Measurements from ENCODE around the gene TDRD3. TPM values are rescaled to one million over a fixed set of nuclear protein-coding genes. Genes with fewer than 3 reads are reported as not detected.

The TDRD3 gene
- total and polyA plus RNA-seq, 2 donors (not counting 1 experiment from before 2014, with no cell fraction given): 5.6 to 23.7 TPM

DNA sequence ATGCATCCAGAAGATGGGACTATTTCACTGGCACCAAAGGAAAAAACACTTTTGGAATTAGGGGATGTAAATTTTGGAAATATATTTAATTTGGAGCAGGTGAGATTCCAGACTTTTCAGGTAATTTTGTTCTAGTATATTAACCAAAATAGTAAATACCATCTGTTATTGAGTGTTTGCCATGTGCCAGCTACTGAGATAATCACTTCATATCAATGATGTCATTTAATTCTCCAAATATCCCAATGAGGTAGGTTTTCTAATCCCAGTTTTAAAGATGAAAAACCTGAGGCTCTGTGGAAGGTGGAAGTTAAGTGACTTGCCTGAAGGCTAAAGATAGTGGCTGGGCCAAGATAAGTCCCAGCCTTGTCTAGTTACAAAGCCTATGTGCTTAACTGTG lies 95.2 kb downstream of the TDRD3 start:
- H3K36me3 ChIP-seq (replicated peaks in 1 of 2; ENCODE audit: control extremely low read depth in 1 of 2, control insufficient read depth in 1 of 2, extremely low read depth in 1 of 2, insufficient read depth in 2 of 2, low read length in 1 of 2): peaks cover 5 to 17% of the 10 kb centered on the region in 2 experiments
- no peaks in the 10 kb centered on the region for H3K27me3 ChIP-seq (replicated peaks in 1 of 4; ENCODE audit: control extremely low read depth in 1 of 4, control insufficient read depth in 3 of 4, insufficient read depth in 4 of 4, low read length in 3 of 4)
- TF ChIP-seq, protein P1, sequence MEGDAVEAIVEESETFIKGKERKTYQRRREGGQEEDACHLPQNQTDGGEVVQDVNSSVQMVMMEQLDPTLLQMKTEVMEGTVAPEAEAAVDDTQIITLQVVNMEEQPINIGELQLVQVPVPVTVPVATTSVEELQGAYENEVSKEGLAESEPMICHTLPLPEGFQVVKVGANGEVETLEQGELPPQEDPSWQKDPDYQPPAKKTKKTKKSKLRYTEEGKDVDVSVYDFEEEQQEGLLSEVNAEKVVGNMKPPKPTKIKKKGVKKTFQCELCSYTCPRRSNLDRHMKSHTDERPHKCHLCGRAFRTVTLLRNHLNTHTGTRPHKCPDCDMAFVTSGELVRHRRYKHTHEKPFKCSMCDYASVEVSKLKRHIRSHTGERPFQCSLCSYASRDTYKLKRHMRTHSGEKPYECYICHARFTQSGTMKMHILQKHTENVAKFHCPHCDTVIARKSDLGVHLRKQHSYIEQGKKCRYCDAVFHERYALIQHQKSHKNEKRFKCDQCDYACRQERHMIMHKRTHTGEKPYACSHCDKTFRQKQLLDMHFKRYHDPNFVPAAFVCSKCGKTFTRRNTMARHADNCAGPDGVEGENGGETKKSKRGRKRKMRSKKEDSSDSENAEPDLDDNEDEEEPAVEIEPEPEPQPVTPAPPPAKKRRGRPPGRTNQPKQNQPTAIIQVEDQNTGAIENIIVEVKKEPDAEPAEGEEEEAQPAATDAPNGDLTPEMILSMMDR (IDR thresholded peaks at IDR 0.05): no peak
- no peak for TF ChIP-seq EZH2 (IDR thresholded peaks at IDR 0.05; ENCODE audit: borderline replicate concordance, insufficient read depth, low read depth, low read length, poor library complexity, severe bottlenecking)
- CTCF ChIA-PET: interaction anchor here (1.2 kb wide), 1 partner anchor 30 kb away, joined by 5 read pairs; no protein-coding TSS in a partner anchor
- no peak overlapping the region for H2AFZ ChIP-seq (ENCODE audit: insufficient read depth, low read depth, low read length, poor library complexity, severe bottlenecking)
- no peaks in the 10 kb centered on the region for H4K20me1 ChIP-seq (ENCODE audit: control insufficient read depth, insufficient read depth, low read length, poor library complexity, severe bottlenecking)
- DNase-seq (no peak), ATAC-seq (ENCODE audit: low read depth) (no peak)
- intact Hi-C loops (cut with micrococcal nuclease): no loop called here
- no peak overlapping the region for H3K9ac ChIP-seq (ENCODE audit: low read length)
- H3K4me1 Mint-ChIP-seq: no peaks in the 10 kb centered on the region
- no peaks in the 10 kb centered on the region for H3K4me1 ChIP-seq (ENCODE audit: control insufficient read depth in 2 of 2, insufficient read depth in 2 of 2, low read length in 2 of 2)
- no peaks in the 10 kb centered on the region for H3K27me3 Mint-ChIP-seq
- H3K4me3 Mint-ChIP-seq: no peak overlapping the region
- H3K27ac Mint-ChIP-seq: no peak overlapping the region
- no peaks in the 10 kb centered on the region for H3K79me2 ChIP-seq (ENCODE audit: control insufficient read depth, insufficient read depth, low read length)
- H3K4me2 ChIP-seq (replicated peaks; ENCODE audit: low read depth, low read length, poor library complexity, severe bottlenecking): no peak overlapping the region
- H3K27ac ChIP-seq (ENCODE audit: low read length in 2 of 2): no peak overlapping the region
- H3K9me3 Mint-ChIP-seq (ENCODE audit: insufficient read depth): no peaks in the 10 kb centered on the region
- H3K9me3 ChIP-seq (ENCODE audit: control extremely low read depth in 1 of 3, control insufficient read depth in 2 of 3, insufficient read depth in 1 of 3, low read length in 2 of 3): peaks cover 0 to 10% (median 2%) of the 10 kb centered on the region in 3 donors
- H3K4me3 ChIP-seq (ENCODE audit: control extremely low read depth in 1 of 5, extremely low read depth in 1 of 5, insufficient read depth in 1 of 5, low read depth in 2 of 5, low read length in 4 of 5): no peak overlapping the region
- POLR2A ChIA-PET: no interaction called here

DNA sequence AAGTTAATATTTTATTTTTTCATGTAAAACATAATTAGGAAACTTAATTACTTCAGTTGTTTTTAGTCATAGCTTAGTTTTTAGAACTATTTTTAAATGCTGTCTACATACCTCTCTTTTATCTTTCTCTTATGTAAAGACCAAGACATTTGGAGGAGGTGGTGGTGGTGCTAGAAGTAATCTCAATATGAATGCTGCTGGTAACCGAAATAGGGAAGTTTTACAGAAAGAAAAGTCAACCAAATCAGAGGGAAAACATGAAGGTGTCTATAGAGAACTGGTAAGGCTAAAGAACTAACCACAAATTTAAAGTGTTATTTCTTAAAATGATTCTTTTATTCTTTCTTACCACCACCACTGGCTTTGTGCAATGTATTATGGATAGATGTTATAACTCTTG lies 97.3 kb downstream of the TDRD3 start:
- DNase-seq (no peak), ATAC-seq (ENCODE audit: low read depth) (no peak)
- Histone ChIP-seq H3K4me2 (replicated peaks; ENCODE audit: low read depth, low read length, poor library complexity, severe bottlenecking) (no peak overlapping the region), H3K79me2 (ENCODE audit: control insufficient read depth, insufficient read depth, low read length) (no peaks in the 10 kb centered on the region), H3K9ac (ENCODE audit: low read length) (no peak overlapping the region), H2AFZ (ENCODE audit: insufficient read depth, low read depth, low read length, poor library complexity, severe bottlenecking) (no peak overlapping the region), H3K9me3 (ENCODE audit: control extremely low read depth in 1 of 3, control insufficient read depth in 2 of 3, insufficient read depth in 1 of 3, low read length in 2 of 3) (peaks cover 0 to 8% (median 0%) of the 10 kb centered on the region in 3 donors), H3K36me3 (replicated peaks in 1 of 2; ENCODE audit: control extremely low read depth in 1 of 2, control insufficient read depth in 1 of 2, extremely low read depth in 1 of 2, insufficient read depth in 2 of 2, low read length in 1 of 2) (peaks cover 0 to 17% of the 10 kb centered on the region in 2 experiments), H3K4me3 (ENCODE audit: control extremely low read depth in 1 of 5, extremely low read depth in 1 of 5, insufficient read depth in 1 of 5, low read depth in 2 of 5, low read length in 4 of 5) (no peak overlapping the region), H3K27me3 (replicated peaks in 1 of 4; ENCODE audit: control extremely low read depth in 1 of 4, control insufficient read depth in 3 of 4, insufficient read depth in 4 of 4, low read length in 3 of 4) (no peaks in the 10 kb centered on the region), H4K20me1 (ENCODE audit: control insufficient read depth, insufficient read depth, low read length, poor library complexity, severe bottlenecking) (no peaks in the 10 kb centered on the region), H3K4me1 (ENCODE audit: control insufficient read depth in 2 of 2, insufficient read depth in 2 of 2, low read length in 2 of 2) (no peaks in the 10 kb centered on the region), H3K27ac (ENCODE audit: low read length in 2 of 2) (no peak overlapping the region)
- Mint-ChIP-seq H3K9me3 (ENCODE audit: insufficient read depth) (peaks cover under 1% of the 10 kb centered on the region), H3K27me3 (no peaks in the 10 kb centered on the region), H3K4me1 (no peaks in the 10 kb centered on the region), H3K27ac (no peak overlapping the region), H3K4me3 (no peak overlapping the region)
- intact Hi-C loops (cut with micrococcal nuclease): no loop called here
- ChIA-PET CTCF (no interaction called here), POLR2A (no interaction called here)
- WGBS (ENCODE audit: insufficient coverage): no CpG with 5 or more reads among the region's 1 CpG
- TF ChIP-seq, protein P1 (IDR thresholded peaks at IDR 0.05): no peak

Measured in B cell (primary cell).